SH-SY5Y (cell line): ENCODE data around the gene C14orf119.

Experiments
- GATA2 ChIP-seq: IDR thresholded peaks from 2 replicates; pipeline ENCODE4 v1.6.1; 2011; ENCODE audit warnings: mild to moderate bottlenecking, low read depth, low read length
- GATA3 ChIP-seq: IDR thresholded peaks from 2 replicates; pipeline ENCODE4 v1.6.1; 2011; ENCODE audit warnings: low read depth, mild to moderate bottlenecking, low read length, moderate library complexity

The C14orf119 gene

GRCh38 chr14:23131482-23131881 lies 36.2 kb downstream of the C14orf119 start:
- TF ChIP-seq GATA2 (no peak), GATA3 (no peak)

GRCh38 chr14:23132970-23133369 lies 37.7 kb downstream of the C14orf119 start:
- no peak for TF ChIP-seq GATA2
- TF ChIP-seq GATA3, result no peak

GRCh38 chr14:23136566-23137133 lies 41.3 kb downstream of the C14orf119 start:
- TF ChIP-seq GATA2 (no peak), GATA3 (no peak)

GRCh38 chr14:23137192-23137812 lies 42.0 kb downstream of the C14orf119 start:
- TF ChIP-seq GATA2 (no peak), GATA3 (no peak)

- no peak for TF ChIP-seq GATA3
- TF ChIP-seq GATA2, result no peak
Measured at GRCh38 chr14:23137813-23138535, 42.7 kb downstream of the C14orf119 start.

- TF ChIP-seq GATA3 (no peak), GATA2 (no peak)
Measured at GRCh38 chr14:23139874-23140273, 44.6 kb downstream of the C14orf119 start.

- TF ChIP-seq GATA2 (no peak), GATA3 (no peak)
Measured at GRCh38 chr14:23140371-23140770, 45.1 kb downstream of the C14orf119 start.

- TF ChIP-seq GATA3 (no peak), GATA2 (no peak)
Measured at GRCh38 chr14:23141706-23142444, 46.6 kb downstream of the C14orf119 start.

GRCh38 chr14:23142826-23143225 lies 47.5 kb downstream of the C14orf119 start:
- no peak for TF ChIP-seq GATA2
- TF ChIP-seq GATA3, result no peak

GRCh38 chr14:23143911-23144310 lies 48.6 kb downstream of the C14orf119 start:
- TF ChIP-seq GATA3 (no peak), GATA2 (no peak)

- no peak for TF ChIP-seq GATA3
- TF ChIP-seq GATA2, result no peak
Measured at GRCh38 chr14:23145794-23146350, 50.6 kb downstream of the C14orf119 start.

GRCh38 chr14:23146351-23146910 lies 51.1 kb downstream of the C14orf119 start:
- TF ChIP-seq GATA3 (no peak), GATA2 (no peak)

- TF ChIP-seq GATA2 (no peak), GATA3 (no peak)
Measured at GRCh38 chr14:23146980-23147379, 51.7 kb downstream of the C14orf119 start.

- TF ChIP-seq GATA3 (no peak), GATA2 (no peak)
Measured at GRCh38 chr14:23147676-23148075, 52.4 kb downstream of the C14orf119 start.
